ENCODE results near the gene TRPM2. TPM values are rescaled to one million over a fixed set of nuclear protein-coding genes. Genes with fewer than 3 reads are reported as not detected.

Gene TRPM2
- total RNA-seq, 1 experiment from 2014 or later = 28.1 TPM

DNA sequence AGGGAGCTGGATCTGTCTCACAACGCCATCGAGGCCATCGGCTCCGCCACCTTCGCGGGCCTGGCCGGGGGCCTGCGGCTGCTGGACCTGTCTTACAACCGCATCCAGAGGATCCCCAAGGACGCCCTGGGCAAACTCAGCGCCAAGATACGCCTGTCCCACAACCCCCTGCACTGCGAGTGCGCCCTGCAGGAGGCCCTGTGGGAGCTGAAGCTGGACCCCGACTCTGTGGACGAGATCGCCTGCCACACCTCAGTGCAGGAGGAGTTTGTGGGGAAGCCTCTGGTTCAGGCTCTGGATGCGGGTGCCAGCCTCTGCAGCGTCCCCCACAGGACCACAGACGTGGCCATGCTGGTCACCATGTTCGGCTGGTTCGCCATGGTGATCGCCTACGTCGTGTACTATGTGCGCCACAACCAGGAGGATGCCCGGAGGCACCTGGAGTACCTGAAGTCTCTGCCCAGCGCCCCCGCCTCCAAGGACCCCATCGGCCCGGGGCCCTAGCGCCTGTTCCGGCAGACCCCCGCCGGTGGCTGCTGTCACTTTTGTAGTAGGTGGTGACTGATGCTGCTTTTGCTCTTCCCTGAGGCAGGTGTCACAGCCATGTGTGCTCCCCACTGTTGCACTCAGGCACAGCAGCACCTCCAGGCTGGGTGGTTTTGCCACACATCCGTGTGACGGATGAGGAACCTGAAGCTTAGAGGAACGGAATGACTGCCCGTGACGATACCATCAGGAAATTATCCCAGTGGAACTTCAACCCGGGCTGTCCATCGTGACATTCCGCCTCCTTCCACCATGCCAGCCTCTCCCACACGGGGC lies 103.7 kb downstream of the TRPM2 start:
- Histone ChIP-seq H3K27ac (ENCODE audit: low read depth, low read length) (no peak overlapping the region), H3K9me2 (ENCODE audit: insufficient read depth) (no peaks in the 10 kb centered on the region), H3K27me3 (ENCODE audit: insufficient read depth, low read length) (peaks cover 4% of the 10 kb centered on the region; the same call in 1 of the 2 replicates), H2AFZ (ENCODE audit: low read depth, low read length, poor library complexity, severe bottlenecking) (no peak overlapping the region), H3K36me3 (ENCODE audit: control insufficient read depth in 1 of 2, insufficient read depth in 2 of 2, low read length in 2 of 2) (no peaks in the 10 kb centered on the region), H3K79me2 (ENCODE audit: insufficient read depth, low read length) (no peaks in the 10 kb centered on the region), H3K9ac (ENCODE audit: low read length) (no peak overlapping the region), H3K4me3 (replicated peaks in 1 of 2; ENCODE audit: low read depth in 1 of 2, low read length in 2 of 2) (no peak overlapping the region), H4K20me1 (ENCODE audit: insufficient read depth) (no peaks in the 10 kb centered on the region), H3K9me3 (ENCODE audit: control insufficient read depth in 1 of 2, insufficient read depth in 1 of 2, low read depth in 1 of 2, low read length in 2 of 2) (no peaks in the 10 kb centered on the region), H3K4me1 (ENCODE audit: control insufficient read depth in 1 of 2, insufficient read depth in 2 of 2, low read length in 2 of 2) (peaks cover 6 to 10% of the 10 kb centered on the region in 2 experiments; a peak in 3 of 4 replicates), H3K4me2 (ENCODE audit: low read length) (no peak overlapping the region)
- BruUV-seq (replicated peaks) = no TSS peak
- TF ChIP-seq SP1 (IDR thresholded peaks at IDR 0.05; ENCODE audit: low read depth) = no peak
- no peak for TF ChIP-seq YY1 (IDR thresholded peaks at IDR 0.05; ENCODE audit: extremely low read depth, insufficient replicate concordance, low read depth, low read length)
- TF ChIP-seq JUND (IDR thresholded peaks at IDR 0.05) = no peak
- TF ChIP-seq TCF7L2 (IDR thresholded peaks at IDR 0.05; ENCODE audit: borderline replicate concordance, extremely low read depth, insufficient read depth, insufficient read length) = no peak
- TF ChIP-seq, protein P1, sequence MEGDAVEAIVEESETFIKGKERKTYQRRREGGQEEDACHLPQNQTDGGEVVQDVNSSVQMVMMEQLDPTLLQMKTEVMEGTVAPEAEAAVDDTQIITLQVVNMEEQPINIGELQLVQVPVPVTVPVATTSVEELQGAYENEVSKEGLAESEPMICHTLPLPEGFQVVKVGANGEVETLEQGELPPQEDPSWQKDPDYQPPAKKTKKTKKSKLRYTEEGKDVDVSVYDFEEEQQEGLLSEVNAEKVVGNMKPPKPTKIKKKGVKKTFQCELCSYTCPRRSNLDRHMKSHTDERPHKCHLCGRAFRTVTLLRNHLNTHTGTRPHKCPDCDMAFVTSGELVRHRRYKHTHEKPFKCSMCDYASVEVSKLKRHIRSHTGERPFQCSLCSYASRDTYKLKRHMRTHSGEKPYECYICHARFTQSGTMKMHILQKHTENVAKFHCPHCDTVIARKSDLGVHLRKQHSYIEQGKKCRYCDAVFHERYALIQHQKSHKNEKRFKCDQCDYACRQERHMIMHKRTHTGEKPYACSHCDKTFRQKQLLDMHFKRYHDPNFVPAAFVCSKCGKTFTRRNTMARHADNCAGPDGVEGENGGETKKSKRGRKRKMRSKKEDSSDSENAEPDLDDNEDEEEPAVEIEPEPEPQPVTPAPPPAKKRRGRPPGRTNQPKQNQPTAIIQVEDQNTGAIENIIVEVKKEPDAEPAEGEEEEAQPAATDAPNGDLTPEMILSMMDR (IDR thresholded peaks at IDR 0.05 in 2 of 3, conservative IDR thresholded peaks at IDR 0.05 in 1 of 3; ENCODE audit: borderline replicate concordance in 1 of 3, insufficient read depth in 1 of 3, low read depth in 2 of 3, low read length in 2 of 3) = no peak
- TF ChIP-seq SRF (IDR thresholded peaks at IDR 0.05; ENCODE audit: low read depth) = no peak
- no peak for TF ChIP-seq ZBTB33 (IDR thresholded peaks at IDR 0.05; ENCODE audit: extremely low read depth, insufficient replicate concordance, low read length)
- TF ChIP-seq EZH2phosphoT487 (IDR thresholded peaks at IDR 0.05; ENCODE audit: borderline replicate concordance) = no peak
- TF ChIP-seq FOSL1 (IDR thresholded peaks at IDR 0.05; ENCODE audit: low read depth) = no peak
- TF ChIP-seq POLR2A (IDR thresholded peaks at IDR 0.05; ENCODE audit: borderline replicate concordance, extremely low read depth, insufficient read depth, insufficient read length) = no peak
- TF ChIP-seq EZH2 (IDR thresholded peaks at IDR 0.05) = no peak
- TF ChIP-seq RAD21 (IDR thresholded peaks at IDR 0.05; ENCODE audit: low read depth) = no peak
- ChIA-PET CTCF (interaction anchor here (1.4 kb wide), 1 partner anchor 16 kb away, joined by 3 read pairs; no protein-coding TSS in a partner anchor), RAD21 (ENCODE audit: low non-redundant PET in 1 of 2, low total read pairs in 2 of 2, uncharacterized antibody in 2 of 2, unreplicated experiment in 2 of 2) (no interaction called here), POLR2A (no interaction called here)
- ATAC-seq (no peak), DNase-seq (ENCODE audit: low read depth, low spot score) (no peak)
- intact Hi-C loops (cut with micrococcal nuclease) = no loop called here
